GM19452 (cell line): Measurements from ENCODE around the gene FANCL.
"Not testable (repeated sequence)": the region's sequence is repeated elsewhere in the genome, so short reads cannot be mapped to it uniquely, and the experiment has no call there.

Experiments
- ATAC-seq: cut with Tn5 transposase; IDR thresholded peaks from one replicate; pipeline ENCODE4 v1.9.1; 2021; ENCODE audit not compliant: unreplicated experiment

FANCL gene

DNA sequence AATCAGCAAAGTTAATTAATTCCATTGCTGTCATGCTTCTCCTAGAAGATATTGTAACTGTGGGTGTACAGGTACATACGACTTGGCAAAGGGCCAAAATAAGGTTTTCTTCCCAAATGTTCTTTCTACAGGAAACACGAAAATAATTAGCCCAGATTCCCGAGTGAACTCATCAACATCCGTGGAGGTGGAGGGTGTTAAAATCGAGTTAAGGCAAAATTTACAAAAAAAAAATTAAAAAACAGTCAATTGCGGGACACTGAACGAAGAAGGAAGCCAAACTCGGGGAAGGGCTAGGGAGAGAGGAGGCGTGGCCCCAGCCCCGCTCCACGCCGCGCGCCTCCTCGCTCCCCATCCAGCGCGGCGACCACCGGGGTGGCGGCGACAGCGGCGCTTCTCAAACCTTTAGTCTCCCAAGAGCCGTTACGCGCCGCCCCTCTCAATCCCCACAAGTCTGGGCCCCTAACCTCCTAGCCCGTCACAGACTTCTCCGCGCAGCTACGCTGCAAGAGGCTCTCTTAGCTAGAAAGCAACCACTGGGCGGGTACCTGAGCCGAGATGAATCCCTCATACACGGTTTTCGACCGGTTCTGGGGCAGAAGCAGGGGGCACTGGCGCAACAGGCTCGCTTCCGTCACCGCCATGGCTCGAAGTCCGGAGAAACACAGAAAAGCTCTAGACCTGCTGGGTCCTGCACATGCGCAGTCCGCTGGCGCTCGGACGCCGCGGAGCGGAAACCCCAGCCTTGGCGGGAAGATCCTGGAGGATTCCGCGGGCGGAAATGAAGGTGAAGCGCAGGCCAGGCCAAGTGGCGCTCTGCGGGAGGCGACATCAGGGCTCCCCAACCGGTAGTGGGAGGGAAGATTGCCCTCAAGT lies at the start of gene FANCL:
Gene FANCL, minus strand, starts transcription at position 656 of the 876 bp plus-strand sequence. Its CDS starts 12 bp downstream, at position 644.
- ATAC-seq: peak; percentile 73

DNA sequence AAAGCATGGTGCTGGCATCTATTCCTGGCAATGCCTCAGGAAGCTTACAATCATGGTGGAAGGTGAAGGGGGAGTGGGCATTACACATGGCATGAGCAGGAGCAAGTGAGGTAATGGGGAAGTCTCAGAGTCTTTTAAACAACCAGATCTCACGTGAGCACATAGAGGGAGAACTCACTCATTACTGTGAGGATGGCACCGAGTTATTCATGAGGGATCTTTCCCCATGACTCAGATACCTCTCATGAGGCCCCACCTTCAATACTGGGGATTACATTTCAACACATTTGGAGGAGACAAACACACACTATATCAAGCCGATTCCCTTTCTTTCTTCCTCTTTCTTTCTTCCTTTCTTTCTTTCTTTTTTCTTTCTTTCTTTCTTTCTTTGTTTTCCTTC lies 47.9 kb upstream of the FANCL start:
- no peak for ATAC-seq

DNA sequence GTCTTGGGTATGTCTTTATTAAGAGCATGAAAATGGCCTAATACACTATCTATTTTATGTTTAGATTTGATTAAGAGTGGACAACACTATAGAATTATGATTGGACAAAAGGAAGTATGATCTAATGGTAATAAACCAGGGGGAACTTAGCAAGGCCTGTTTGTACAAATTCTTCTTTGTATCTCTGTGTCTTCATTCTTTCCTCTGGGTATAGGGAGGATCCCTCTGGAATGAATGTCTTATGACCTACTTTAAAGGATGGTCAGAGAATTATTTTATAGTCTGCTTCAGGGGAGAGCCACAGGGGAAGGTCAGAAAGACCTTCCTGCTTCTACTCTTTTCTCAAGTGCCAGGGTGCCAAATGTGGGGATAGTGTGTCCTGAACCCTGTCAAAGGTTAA lies 42.8 kb upstream of the FANCL start:
- ATAC-seq: no peak

DNA sequence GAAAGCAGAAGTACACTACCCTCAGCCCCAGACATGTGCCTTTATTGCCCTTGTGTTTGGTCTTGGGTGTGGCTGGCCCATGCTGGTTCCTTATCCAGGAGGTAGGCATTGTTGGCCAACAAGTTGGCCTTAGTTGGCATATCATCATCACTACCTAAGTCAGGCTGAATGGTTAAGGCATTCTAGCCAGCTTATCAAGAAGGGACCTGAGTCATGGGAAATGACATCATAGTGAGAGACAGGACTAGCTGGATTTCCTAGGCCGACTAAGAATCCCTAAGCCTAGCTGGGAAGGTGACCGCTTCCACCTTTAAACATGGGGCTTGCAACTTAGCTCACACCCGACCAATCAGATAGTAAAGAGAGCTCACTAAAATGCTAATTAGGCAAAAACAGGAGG lies 34.0 kb upstream of the FANCL start:
- not testable (repeated sequence) for ATAC-seq

DNA sequence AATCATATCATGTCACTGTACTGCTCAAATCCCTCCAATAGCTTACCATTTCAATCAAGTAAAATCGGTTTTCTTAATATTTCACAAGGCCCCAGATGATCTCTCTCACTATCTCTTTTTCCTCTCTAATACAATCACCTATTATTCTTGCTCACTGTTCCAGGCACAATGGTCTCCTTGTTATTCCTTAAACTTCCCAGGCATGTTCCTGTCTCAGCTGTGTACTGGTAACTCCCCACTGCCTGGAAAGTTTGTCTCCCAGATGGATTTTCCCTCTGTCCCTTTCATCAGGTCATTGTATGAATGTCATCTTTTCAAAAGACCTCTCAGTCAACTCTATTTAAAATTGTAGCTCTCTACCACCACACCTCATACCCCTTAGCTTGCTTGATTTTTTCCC lies 30.7 kb upstream of the FANCL start:
- ATAC-seq: no peak

DNA sequence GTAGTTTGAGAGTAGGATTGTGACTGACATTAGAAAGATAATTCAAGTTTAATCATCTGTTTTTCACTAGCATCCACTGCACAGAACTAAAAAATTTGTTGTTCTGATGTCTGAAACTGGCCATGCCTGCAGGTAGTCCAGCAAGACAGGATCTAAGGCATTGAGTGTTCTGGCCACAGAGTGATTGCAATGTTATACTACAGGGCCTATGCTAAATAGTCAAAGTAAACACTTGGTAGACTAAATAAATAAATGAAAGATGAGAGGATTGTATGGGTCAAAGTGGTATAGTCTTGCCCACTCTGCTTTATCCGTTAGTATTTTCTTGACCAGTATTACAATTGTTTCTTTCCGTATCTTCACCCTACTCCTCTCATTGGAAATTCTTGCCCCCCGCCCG lies 27.6 kb upstream of the FANCL start:
- ATAC-seq: no peak

DNA sequence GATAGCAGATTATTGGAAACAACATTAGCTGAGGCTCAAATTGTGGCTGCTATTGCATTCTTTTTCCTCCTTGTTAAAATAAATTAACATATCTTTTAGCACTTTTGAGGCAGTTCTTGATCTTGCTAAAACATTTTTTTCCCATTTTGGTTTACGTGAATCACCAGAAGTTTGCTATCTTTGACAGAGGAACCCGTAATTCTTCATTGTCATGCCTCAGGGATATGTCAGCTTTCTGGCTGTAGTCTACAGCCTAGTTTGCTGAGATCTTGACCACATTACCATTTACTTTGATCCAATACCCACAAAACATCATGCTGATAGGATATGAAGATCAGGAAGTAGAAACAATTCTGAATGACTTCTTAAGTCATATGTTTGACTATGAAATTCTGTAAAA lies 25.1 kb upstream of the FANCL start:
- ATAC-seq: no peak

DNA sequence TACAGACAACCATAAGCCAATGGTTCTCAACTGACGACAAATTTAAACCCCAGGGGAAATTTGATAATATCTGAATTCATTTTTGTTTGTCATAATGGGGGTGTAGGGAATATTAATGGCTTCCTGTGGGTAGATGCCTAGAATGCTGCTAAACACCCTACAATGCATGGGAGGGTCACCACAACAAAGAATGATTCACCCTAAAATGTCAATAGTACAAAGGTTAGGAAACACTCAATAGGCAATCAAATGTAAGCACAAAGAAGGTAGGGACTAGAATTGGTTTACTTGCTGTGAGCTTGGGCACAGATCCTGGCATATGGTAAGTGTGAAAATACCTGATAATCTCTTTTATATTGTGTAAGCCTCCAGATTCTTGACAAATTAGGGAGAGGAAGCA lies 20.1 kb upstream of the FANCL start:
- ATAC-seq: no peak

DNA sequence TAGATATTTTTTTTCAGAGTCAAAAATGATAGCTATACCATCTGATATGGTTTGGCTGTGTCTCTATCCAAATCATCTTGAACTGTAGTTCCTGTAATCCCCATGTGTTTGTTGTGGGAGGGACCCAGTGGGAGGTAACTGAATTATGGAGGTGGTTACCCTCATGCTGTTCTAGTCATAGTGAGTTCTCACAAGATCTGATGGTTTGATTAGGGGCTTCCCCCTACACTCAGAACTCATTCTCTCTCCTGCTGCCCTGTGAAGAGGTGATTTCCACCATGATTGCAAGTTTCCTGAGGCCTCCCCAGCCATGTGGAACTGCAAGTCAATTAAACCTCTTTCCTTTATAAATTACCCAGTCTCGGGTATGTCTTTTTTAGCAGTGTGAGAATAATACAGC lies 17.3 kb upstream of the FANCL start:
- not testable (repeated sequence) for ATAC-seq

DNA sequence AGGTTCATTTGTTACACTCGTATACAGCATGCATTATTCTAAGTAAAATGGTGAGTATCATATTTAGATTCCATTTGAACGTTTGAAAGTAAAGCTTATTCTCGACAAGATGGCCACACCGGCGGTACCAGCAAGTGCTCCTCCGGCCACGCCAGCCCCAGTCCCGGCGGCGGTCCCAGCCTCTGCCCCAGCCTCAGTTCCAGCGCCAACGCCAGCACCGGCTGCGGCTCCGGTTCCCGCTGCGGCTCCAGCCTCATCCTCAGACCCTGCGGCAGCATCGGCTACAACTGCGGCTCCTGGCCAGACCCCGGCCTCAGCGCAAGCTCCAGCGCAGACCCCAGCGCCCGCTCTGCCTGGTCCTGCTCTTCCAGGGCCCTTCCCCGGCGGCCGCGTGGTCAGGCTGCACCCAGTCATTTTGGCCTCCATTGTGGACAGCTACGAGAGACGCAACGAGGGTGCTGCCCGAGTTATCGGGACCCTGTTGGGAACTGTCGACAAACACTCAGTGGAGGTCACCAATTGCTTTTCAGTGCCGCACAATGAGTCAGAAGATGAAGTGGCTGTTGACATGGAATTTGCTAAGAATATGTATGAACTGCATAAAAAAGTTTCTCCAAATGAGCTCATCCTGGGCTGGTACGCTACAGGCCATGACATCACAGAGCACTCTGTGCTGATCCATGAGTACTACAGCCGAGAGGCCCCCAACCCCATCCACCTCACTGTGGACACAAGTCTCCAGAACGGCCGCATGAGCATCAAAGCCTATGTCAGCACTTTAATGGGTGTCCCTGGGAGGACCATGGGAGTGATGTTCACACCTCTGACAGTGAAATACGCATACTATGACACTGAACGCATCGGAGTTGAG lies 10.4 kb upstream of the FANCL start:
- not testable (repeated sequence) for ATAC-seq

DNA sequence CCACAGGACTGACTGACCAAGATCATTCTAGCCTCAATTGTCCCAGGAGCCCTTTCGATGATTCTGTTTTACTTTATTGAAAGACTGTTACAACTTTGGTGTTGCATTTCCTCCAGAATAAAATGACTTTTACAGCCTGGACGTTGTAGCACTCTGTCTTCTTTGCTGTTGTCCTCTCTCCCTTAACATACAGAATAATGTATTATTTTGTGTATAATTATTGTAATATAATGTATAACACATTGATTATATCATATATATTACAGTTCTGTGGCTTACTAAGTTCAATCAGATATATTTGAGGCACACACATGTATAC lies 380 bp upstream of the FANCL start:
- ATAC-seq: no peak

DNA sequence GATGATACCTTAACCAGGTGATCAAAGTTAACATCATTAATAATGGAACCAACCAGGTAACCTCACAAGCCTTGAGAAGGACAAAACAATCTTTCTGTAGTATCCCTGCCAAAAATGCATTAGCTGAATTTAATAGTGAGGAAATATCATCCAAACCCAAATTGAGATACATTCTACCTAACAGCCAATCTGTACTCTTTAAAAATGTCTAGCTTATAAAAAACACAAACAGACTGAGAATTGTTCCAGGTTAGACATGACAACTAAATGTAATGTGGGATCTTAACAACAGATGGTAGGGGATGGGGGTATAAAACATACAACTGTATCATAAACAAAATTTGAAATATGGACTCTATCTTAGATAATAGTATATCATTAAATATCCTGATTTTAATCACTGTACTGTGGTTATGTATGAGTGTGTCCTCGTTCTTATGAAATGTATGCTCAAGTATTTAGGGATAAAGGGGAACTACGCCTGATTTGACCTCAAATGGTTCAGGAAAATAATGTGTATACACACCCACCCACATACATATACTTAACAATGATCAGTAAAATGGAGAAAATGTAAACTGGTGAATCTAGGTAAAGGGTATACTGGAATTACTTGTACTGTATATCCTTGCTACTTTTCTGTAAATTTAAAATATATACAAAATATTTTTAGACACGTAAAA lies 1.7 kb downstream of the FANCL start:
- no peak for ATAC-seq

DNA sequence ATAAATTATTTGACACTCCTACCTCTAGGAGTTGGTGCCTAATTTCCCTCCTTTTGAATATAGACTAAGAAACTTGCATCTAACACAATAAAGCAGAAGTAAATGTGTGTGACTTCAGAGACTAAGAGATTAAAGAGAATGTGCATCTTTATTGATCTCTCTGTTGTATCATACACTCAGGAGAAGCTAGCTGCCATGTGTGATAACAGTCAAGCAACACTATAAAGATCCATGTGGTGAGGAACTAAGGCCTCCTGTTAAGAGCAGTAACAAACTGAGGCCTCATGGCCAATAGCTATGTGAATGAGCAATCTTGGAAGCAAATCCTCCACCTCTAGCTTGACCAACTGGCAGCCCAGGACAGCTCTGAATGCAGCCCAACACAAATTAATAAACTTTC lies 3.4 kb downstream of the FANCL start:
- no peak for ATAC-seq

DNA sequence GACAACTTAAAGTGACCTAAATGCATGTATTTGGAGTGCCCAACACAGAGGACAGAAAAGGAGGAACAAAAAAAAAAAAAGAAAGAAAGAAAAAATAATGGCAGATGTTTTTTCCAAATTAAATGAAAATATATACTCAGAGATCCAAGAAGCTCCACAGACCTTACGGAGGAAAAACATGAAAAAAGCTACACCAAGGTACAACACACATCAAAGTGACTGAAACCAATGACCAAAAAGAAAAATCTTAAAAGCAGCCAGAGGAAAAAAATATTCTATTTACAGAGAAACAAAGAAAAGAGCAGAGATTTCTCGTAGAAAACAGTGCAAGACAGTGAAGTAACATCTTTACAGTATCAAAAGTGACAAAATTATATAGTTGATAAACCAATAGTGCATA lies 5.1 kb downstream of the FANCL start:
- ATAC-seq: no peak

DNA sequence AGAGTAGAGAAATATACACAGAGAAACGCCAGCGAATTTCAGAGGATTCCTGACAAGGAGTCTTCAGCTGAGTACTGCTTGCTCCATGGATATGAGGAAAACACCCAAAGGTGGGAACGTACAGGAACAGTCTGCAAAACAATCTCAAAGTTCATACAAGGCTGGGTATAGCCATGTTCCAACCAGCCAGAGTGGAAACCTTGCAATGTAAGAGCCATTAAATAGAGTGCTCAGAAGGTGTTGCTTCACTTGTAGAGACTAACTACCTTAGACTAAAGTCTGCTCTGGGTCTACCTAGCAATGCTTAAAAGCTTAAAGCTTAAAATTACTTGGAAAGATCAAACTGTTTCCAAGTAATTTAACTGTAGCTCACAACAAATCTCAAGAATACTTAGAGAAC lies 6.0 kb downstream of the FANCL start:
- no peak for ATAC-seq

DNA sequence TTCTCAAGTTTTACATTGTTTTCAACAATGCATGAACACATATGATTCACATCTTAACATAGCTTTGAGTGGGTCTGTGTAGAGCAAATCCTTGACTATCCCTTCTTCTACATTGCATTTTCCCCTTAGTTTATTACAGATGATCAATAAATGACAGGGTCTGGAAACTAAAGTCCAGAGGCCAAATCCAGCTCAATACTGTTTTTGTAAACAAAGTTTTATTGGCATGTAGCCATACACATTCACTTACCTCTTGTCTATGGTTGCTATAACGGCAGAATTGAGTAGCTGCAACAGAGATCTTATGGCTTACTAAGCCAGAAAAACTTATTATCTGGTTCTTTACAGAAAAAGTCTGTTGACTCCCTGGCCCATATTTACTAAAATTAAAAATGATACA lies 12.8 kb downstream of the FANCL start:
- ATAC-seq: no peak

DNA sequence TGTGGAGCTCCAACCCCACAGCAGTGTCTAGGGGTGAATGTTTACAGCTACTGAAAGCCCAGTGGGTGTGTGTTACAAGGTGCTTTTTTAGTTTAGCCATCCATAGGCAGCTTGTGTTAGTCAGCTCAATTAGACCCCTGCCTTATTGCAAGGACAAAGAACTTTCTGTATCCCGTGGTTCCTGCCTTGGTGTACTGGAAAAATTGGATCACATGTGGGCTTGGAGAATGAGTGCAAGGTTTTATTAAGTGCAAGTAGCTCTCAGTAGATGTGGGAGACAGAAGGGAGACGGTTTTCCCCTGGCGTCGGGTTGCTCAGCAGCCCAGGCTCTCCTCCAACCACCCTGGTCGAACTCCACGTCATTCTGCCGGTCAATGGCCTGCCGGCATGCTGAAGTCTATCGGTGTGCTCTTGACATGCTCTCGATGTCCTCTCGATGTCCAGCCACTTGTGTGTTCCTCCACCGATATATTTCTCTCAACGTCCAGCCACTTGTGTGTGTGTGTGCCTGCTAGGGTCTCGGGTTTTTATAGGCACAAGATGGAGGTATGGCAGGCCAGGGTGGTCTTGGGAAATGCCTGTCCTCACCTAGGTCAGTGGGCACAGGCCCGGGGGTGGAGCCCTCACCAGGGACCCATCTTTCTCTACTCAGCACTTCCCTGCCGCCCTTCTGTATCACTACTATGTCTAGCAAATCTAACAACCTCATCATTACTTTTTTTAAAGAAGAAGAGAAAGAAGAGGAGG lies 13.8 kb downstream of the FANCL start:
- ATAC-seq: no peak

DNA sequence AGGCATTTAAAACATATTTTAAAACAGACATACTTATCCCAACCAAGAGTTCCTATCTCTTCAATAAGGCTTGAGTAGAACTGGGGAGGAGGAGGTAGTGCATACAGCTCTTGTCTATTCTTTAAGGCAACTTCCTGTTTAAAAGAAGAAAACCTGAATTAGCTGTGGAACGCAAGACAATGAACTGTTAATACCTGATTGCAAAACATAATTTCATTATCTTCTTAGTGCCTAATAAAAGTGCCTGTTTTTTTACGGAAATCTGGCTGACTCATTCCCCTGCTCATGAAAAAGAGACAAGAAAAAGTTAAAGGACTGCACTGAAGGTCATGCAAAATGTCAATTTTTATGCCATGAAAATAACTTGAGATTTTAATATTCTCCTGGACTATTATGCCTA lies 19.2 kb downstream of the FANCL start:
- no peak for ATAC-seq

DNA sequence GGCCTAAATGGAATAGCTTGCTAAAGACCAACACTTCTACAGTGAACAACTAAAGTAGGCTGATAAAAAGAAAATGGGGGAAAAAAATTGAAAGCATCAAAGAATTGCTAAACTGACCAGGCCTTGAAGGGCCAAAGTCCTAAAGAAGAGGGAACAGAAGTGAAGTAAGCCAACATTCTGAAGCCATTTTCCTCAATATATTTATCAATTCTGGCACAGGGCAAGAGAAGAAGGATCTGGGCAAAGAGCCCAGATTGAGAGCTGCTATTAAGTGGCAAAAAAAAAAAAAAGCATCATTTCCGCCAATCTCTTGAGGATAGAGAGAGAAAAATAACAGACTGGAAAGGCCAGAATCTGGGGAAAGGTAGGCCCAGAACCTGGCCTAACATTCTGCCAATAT lies 25.7 kb downstream of the FANCL start:
- no peak for ATAC-seq

DNA sequence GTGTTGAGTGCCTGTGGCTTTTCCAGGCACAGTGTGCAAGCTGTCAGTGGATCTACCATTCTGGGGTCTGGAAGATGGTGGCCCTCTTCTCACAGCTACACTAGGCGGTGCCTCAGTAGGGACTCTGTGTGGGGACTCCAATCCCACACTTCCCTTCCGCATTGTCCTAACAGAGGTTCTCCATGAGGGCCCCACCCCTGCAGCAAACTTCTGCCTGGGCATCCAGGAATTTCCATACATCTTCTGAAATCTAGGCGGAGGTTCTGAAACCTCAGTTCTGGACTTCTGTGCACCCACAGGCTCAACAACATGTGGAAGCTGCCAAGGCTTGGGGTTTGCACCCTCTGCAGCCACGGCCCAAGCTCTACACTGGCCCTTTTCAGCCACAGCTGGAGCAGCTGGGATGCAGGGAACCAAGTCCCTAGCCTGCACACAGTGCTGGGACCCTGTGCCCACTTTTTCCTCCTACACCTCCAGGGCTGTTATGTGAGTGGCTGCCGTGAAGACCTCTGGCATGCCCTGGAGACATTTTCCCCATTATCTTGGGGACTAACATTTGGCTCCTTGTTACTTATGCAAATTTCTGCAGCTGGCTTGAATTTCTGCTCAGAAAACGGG lies 30.1 kb downstream of the FANCL start:
- ATAC-seq: not testable (repeated sequence)

DNA sequence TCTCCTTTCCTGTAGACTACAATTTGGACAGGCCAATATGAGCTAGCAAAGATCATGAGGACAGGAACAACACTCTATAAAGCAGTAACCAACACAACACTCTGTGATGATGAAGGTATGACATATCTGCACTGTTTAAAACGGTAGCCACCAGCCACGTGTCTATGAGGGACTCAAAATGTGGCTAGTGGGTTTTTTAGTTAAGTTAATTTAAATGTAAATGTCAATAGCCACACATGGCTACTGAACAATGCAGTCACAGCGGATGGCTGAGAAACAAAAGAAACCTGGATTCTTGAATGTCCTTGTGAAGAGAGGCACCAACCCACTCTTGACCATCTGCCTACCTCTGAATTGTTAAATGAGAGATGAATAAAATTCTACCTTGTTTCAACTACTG lies 33.9 kb downstream of the FANCL start:
- ATAC-seq: no peak
